Measurements from ENCODE around the gene RNF20. TPM values are rescaled to one million over a fixed set of nuclear protein-coding genes. Genes with fewer than 3 reads are reported as not detected.

The RNF20 gene
- total RNA-seq, 4 donors from 2014 or later = 17.3 to 24.6 (median 20.9) TPM

- no peak for DNase-seq
- WGBS, 2 donors = 56 to 74% methylated on average over 3 of the region's 3 CpGs
- Histone ChIP-seq H3K36me3 (no peaks in the 10 kb centered on the region), H3K4me3 (no peak overlapping the region), H3K4me1 (no peaks in the 10 kb centered on the region), H3K9me3 (no peaks in the 10 kb centered on the region), H3K27ac (no peak overlapping the region), H3K27me3 (no peaks in the 10 kb centered on the region)
- intact Hi-C loops (cut with DNase I) = no loop called here
- TF ChIP-seq, protein P1, sequence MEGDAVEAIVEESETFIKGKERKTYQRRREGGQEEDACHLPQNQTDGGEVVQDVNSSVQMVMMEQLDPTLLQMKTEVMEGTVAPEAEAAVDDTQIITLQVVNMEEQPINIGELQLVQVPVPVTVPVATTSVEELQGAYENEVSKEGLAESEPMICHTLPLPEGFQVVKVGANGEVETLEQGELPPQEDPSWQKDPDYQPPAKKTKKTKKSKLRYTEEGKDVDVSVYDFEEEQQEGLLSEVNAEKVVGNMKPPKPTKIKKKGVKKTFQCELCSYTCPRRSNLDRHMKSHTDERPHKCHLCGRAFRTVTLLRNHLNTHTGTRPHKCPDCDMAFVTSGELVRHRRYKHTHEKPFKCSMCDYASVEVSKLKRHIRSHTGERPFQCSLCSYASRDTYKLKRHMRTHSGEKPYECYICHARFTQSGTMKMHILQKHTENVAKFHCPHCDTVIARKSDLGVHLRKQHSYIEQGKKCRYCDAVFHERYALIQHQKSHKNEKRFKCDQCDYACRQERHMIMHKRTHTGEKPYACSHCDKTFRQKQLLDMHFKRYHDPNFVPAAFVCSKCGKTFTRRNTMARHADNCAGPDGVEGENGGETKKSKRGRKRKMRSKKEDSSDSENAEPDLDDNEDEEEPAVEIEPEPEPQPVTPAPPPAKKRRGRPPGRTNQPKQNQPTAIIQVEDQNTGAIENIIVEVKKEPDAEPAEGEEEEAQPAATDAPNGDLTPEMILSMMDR (IDR thresholded peaks at IDR 0.05) = no peak
- no peak for TF ChIP-seq POLR2A (IDR thresholded peaks at IDR 0.05)
Observed at GRCh38 chr9:101578378-101578777, 44.7 kb downstream of the RNF20 start.

GRCh38 chr9:101579711-101580545 is 46.3 kb downstream of the RNF20 start:
- H3K36me3 ChIP-seq = no peaks in the 10 kb centered on the region
- H3K27ac ChIP-seq = no peak overlapping the region
- no peak for TF ChIP-seq POLR2A (IDR thresholded peaks at IDR 0.05)
- DNase-seq = no peak
- H3K9me3 ChIP-seq = no peaks in the 10 kb centered on the region
- intact Hi-C loops (cut with DNase I) = no loop called here
- no peaks in the 10 kb centered on the region for H3K4me1 ChIP-seq
- 65 to 76% methylated on average over 6 of the region's 6 CpGs for WGBS, 2 donors
- H3K4me3 ChIP-seq = no peak overlapping the region
- H3K27me3 ChIP-seq = no peaks in the 10 kb centered on the region

GRCh38 chr9:101582553-101582952 is 48.9 kb downstream of the RNF20 start:
- no peak for DNase-seq

DNA sequence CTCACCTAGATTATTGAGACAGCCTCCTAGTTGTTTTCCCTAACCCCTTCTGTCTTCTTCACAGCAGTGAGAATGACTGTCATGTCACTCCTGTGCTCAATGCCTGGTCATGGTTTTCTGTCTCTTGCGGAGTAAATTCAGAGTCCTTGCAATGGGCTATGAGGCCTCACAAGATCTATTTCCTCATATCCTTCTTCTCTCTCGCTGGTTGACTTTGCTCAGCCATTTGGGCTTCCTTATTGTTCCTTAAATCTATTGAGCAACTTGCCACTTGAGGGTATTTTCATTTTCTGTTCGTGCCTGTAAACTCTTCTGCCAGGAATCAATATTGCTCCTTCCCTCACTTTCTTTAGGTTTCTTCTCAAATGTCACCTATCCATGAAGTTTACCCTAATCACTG is 52.1 kb downstream of the RNF20 start:
- H3K4me3 ChIP-seq = no peak overlapping the region
- H3K36me3 ChIP-seq = no peaks in the 10 kb centered on the region
- no peak overlapping the region for H3K27ac ChIP-seq
- TF ChIP-seq, protein P1 (IDR thresholded peaks at IDR 0.05) = no peak
- no peak for TF ChIP-seq POLR2A (IDR thresholded peaks at IDR 0.05)
- H3K27me3 ChIP-seq = no peaks in the 10 kb centered on the region
- no peaks in the 10 kb centered on the region for H3K9me3 ChIP-seq
- WGBS, 2 donors = 36 to 63% methylated on average over 3 of the region's 3 CpGs
- DNase-seq = no peak
- intact Hi-C loops (cut with DNase I) = no loop called here
- H3K4me1 ChIP-seq = no peaks in the 10 kb centered on the region

More at GRCh38 chr9:101582553-101582952, 48.9 kb downstream of the RNF20 start:
- H3K27me3 ChIP-seq = no peaks in the 10 kb centered on the region
- no peaks in the 10 kb centered on the region for H3K4me1 ChIP-seq
- TF ChIP-seq POLR2A (IDR thresholded peaks at IDR 0.05) = no peak
- TF ChIP-seq, protein P1 (IDR thresholded peaks at IDR 0.05) = no peak
- no peak overlapping the region for H3K27ac ChIP-seq
- 42 to 50% methylated on average over 1 of the region's 1 CpG for WGBS, 2 donors
- H3K4me3 ChIP-seq = no peak overlapping the region
- no peaks in the 10 kb centered on the region for H3K9me3 ChIP-seq
- no peaks in the 10 kb centered on the region for H3K36me3 ChIP-seq
- intact Hi-C loops (cut with DNase I) = no loop called here

GRCh38 chr9:101586651-101587050 is 53.0 kb downstream of the RNF20 start:
- TF ChIP-seq, protein P1 (IDR thresholded peaks at IDR 0.05) = no peak
- TF ChIP-seq POLR2A (IDR thresholded peaks at IDR 0.05) = no peak
- intact Hi-C loops (cut with DNase I) = no loop called here
- 77 to 84% methylated on average over 5 of the region's 5 CpGs for WGBS, 2 donors

More at GRCh38 chr9:101586651-101587050, 53.0 kb downstream of the RNF20 start:
- no peak overlapping the region for H3K4me3 ChIP-seq
- no peak for DNase-seq
- H3K4me1 ChIP-seq = no peaks in the 10 kb centered on the region
- H3K27me3 ChIP-seq = no peaks in the 10 kb centered on the region
- no peaks in the 10 kb centered on the region for H3K9me3 ChIP-seq
- H3K36me3 ChIP-seq = no peaks in the 10 kb centered on the region
- H3K27ac ChIP-seq = no peak overlapping the region

Data from esophagus squamous epithelium (tissue), 5 donors.